ENCODE data around the gene HS3ST3B1. TPM values are rescaled to one million over a fixed set of nuclear protein-coding genes. Genes with fewer than 3 reads are reported as not detected.
A peak's percentile ranks its signal among the peaks of the same experiment; 100 is the strongest.

Gene HS3ST3B1
- total RNA-seq, 4 donors from 2014 or later, result 4.3 to 30.1 (median 15.5) TPM

DNA sequence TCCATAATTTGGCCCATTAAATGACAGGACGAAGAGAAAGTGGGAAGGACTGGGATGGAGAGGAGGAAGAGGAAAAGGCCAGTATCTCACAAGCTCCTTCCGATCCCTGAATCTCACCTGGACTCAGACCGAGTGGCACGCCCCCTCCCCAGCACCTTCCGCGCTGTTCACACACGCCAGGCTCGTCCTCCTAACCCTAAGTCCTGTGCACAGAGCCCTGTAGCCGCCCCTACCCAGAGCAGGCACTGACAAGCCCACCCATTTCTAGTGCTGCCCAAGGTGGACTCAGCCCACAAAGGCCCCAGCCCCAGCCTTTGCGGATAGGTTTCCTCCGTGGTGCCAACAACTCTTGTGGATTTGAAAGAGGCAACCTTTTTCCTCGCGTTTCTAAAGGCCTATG, 9.2 kb downstream of the HS3ST3B1 start:
- no peak overlapping the region for H3K4me3 ChIP-seq (ENCODE audit: low read depth, poor library complexity, severe bottlenecking)
- intact Hi-C loops (cut with DNase I; ENCODE audit: low total_unique reads), result loop anchor here (10.0 kb wide), 1 partner anchor 615 kb away; no protein-coding TSS in a partner anchor
- no peak for TF ChIP-seq POLR2A (IDR thresholded peaks at IDR 0.05)
- TF ChIP-seq, protein P1, sequence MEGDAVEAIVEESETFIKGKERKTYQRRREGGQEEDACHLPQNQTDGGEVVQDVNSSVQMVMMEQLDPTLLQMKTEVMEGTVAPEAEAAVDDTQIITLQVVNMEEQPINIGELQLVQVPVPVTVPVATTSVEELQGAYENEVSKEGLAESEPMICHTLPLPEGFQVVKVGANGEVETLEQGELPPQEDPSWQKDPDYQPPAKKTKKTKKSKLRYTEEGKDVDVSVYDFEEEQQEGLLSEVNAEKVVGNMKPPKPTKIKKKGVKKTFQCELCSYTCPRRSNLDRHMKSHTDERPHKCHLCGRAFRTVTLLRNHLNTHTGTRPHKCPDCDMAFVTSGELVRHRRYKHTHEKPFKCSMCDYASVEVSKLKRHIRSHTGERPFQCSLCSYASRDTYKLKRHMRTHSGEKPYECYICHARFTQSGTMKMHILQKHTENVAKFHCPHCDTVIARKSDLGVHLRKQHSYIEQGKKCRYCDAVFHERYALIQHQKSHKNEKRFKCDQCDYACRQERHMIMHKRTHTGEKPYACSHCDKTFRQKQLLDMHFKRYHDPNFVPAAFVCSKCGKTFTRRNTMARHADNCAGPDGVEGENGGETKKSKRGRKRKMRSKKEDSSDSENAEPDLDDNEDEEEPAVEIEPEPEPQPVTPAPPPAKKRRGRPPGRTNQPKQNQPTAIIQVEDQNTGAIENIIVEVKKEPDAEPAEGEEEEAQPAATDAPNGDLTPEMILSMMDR (IDR thresholded peaks at IDR 0.05), result no peak
- DNase-seq (ENCODE audit: low spot score in 2 of 2), result peak in 1 of 2 donors; percentile 64
- WGBS, 2 donors, result 48 to 55% methylated on average over 13 of the region's 13 CpGs

- DNase-seq (ENCODE audit: low spot score in 2 of 2), result peak in 1 of 2 donors; percentile 84
- WGBS, 2 donors, result 10 to 27% methylated on average over 7 of the region's 7 CpGs
- no peak overlapping the region for H3K4me3 ChIP-seq (ENCODE audit: low read depth, poor library complexity, severe bottlenecking)
- TF ChIP-seq, protein P1 (IDR thresholded peaks at IDR 0.05), result no peak
- TF ChIP-seq POLR2A (IDR thresholded peaks at IDR 0.05), result no peak
- intact Hi-C loops (cut with DNase I; ENCODE audit: low total_unique reads), result loop anchor here (10.0 kb wide), 1 partner anchor 614 kb away; no protein-coding TSS in a partner anchor
These were observed 9.7 kb downstream of the HS3ST3B1 start for GRCh38 chr17:14310605-14311004.

- DNase-seq (ENCODE audit: low spot score in 2 of 2), result peak in 1 of 2 donors; percentile 68
- no peak overlapping the region for H3K4me3 ChIP-seq (ENCODE audit: low read depth, poor library complexity, severe bottlenecking)
- WGBS, 2 donors, result 89 to 92% methylated on average over 10 of the region's 10 CpGs
- no peak for TF ChIP-seq POLR2A (IDR thresholded peaks at IDR 0.05)
- TF ChIP-seq, protein P1 (IDR thresholded peaks at IDR 0.05), result no peak
- intact Hi-C loops (cut with DNase I; ENCODE audit: low total_unique reads), result loop anchor here (10.0 kb wide), 1 partner anchor 614 kb away; no protein-coding TSS in a partner anchor
These were observed 10.4 kb downstream of the HS3ST3B1 start for GRCh38 chr17:14311186-14311705.

GRCh38 chr17:14311981-14312380, 11.1 kb downstream of the HS3ST3B1 start:
- DNase-seq (ENCODE audit: low spot score in 2 of 2), result peak in 1 of 2 donors; percentile 57
- 69 to 75% methylated on average over 7 of the region's 7 CpGs for WGBS, 2 donors
- TF ChIP-seq, protein P1 (IDR thresholded peaks at IDR 0.05), result no peak
- TF ChIP-seq POLR2A (IDR thresholded peaks at IDR 0.05), result no peak
- intact Hi-C loops (cut with DNase I; ENCODE audit: low total_unique reads), result loop anchor here (10.0 kb wide), 1 partner anchor 613 kb away; no protein-coding TSS in a partner anchor
- no peak overlapping the region for H3K4me3 ChIP-seq (ENCODE audit: low read depth, poor library complexity, severe bottlenecking)

- no peak overlapping the region for H3K4me3 ChIP-seq (ENCODE audit: low read depth, poor library complexity, severe bottlenecking)
- intact Hi-C loops (cut with DNase I; ENCODE audit: low total_unique reads), result loop anchor here (10.0 kb wide), 1 partner anchor 612 kb away; no protein-coding TSS in a partner anchor
- peak in 1 of 2 donors; percentile 71 for DNase-seq (ENCODE audit: low spot score in 2 of 2)
- 97 to 99% methylated on average over 3 of the region's 3 CpGs for WGBS, 2 donors
- no peak for TF ChIP-seq POLR2A (IDR thresholded peaks at IDR 0.05)
- TF ChIP-seq, protein P1 (IDR thresholded peaks at IDR 0.05), result no peak
These were observed 11.6 kb downstream of the HS3ST3B1 start for GRCh38 chr17:14312522-14312921.
